NCI-H2227 treated with DMSO at 0.1 percent for 48 hours (cell line): ENCODE data around the gene SYNM.

Experiments used
- DNase-seq: peaks from one replicate; lab custom pipeline; 2025; lab: John Stamatoyannopoulos, UW

Gene SYNM

DNA sequence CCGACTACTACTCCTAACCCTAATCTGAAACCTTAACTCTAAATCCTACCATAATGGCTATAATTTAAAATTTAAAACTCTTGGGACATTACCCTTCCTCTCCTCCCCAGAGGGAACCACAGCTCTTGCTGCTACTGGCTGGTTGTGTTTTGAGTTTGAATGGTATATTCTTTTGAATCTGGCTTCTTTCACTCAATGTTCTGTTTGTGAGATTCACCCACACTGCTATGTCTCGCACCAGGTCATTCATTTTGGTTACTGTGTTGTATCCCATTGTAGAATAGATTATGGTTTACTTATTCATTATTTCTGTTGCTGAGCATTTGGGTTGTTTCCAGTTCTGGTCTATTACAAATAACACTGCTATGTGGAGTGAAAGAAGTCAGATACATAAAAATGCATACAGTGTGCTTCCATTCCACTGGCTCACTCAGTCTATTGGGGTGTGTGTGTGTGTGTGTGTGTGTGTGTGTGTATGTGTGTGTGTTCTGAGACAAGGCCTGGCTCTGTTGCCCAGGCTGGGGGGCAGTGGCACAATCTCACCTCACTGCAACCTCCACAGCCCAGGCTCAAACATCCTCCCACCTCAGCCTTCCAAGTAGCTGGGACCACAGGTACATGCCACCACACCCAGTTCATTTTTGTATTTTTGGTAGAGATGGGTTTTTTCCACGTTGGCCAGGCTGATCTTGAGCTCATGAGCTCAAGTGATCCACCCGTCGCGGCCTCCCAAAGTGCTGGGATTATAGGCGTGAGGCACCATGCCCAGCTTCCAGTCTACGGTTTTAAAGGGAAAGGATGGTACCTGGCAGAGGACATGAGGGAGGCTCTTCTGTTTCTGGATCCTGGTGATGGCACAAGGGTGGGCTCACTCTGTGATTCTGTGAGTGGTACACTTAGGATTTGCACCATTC is 19.2 kb upstream of the SYNM start:
- DNase-seq, result no peak

GRCh38 chr15:99086327-99086667 is 18.6 kb upstream of the SYNM start:
- no peak for DNase-seq

DNA sequence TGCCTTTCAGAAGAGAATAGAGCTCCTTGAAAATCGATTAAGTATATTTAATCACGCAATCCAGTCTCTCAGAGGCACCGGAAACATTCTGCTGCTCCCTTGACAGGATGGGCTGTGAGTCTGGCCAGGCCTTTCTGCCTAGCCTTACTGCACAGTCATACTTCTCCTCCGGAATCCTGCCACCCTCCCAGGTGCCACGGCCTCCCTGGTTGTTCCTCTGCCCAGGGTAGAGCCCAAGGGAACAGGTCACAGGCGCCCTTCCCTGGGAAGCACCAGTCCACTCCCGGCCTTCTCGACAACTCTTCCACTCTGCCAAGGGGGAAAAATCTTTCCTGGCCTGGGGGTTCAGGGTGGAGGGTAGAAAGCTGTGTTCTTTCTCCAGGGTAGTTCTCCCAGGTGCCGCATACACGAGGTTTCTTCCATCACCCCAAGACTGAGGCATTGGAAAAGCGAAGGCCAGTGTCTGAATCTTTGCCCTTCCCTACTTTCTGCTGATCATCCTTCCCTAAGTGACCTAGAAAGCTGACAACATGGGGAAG is 17.4 kb upstream of the SYNM start:
- DNase-seq, result no peak

DNA sequence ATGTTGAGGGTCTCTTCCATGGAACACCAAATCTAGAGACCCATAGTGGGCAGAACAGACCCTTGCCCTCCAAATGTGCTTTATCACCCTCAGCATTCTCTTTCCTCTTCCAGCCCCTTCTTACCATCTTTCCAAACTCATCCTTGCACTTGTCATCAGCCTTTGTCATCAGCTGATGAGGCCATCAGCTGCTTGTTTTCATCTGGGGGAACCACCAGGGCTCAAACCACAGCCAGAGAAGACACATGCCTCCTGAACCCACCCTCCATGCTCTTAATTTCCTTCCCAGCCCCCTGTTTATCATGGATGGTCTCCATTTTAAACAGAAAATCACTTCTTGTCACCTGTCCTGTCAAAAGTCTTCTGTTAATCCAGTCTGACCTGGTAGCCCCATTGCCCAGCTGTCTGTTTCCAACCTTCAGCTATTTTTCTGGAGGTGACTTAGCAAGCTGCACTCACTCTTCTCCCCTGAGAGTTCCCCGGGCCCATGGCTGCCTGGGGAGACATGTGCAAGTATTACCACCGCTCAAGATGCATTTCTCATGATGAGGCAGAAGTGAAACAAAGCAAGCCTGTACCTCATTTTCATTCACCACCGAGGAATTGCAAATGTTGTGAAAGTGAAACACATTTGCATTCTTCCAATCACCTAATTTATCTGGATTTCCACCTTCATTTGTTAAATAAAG is 14.7 kb upstream of the SYNM start:
- DNase-seq, result no peak

DNA sequence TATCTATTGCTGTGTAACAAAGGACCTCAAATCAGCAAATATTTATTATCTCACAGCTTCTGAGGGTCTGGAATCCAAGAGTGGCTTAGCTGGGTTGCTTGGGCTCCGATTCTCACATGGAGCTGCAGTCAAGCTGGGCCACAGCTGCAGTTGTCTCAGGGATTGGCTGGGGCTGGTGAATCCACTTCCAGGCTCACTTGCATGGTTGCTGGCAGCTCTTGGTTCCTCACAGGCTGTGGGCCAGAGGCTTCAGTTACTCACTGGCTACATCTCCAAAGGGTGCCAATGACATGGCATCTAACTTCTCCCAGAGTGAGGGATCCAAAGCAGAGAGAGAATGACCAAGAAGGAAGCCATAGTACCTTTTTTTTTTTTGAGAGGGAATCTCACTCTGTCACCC is 13.9 kb upstream of the SYNM start:
- no peak for DNase-seq

DNA sequence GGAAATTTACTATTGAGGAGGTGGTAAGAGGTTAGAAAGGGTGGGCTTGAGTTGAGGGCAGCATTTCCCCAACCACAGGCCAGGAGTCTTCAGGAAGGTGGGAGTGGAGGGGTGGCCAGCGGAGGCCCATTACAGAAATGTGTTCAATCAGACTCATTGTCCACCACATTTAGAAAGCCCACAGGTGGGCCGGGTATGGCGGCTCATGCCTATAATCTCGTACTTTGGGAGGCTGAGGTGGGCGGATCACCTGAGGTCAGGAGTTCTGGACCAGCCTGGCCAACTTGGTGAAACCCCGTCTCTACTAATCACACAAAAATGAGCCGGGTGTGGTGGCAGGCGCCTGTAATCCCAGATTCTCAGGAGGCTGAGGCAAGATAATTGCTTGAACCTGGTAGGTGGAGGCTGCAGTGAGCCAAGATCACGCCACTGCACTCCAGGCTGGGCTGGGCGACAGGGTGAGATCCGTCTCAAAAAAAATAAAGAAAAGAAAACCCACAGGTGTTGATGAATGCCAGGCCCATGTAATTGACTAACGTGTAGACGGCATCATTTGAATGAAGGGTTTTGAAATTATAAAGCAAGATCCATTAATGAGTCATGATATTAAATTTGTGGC is 12.2 kb upstream of the SYNM start:
- no peak for DNase-seq

GRCh38 chr15:99095626-99096025 is 9.3 kb upstream of the SYNM start:
- DNase-seq, result no peak

DNA sequence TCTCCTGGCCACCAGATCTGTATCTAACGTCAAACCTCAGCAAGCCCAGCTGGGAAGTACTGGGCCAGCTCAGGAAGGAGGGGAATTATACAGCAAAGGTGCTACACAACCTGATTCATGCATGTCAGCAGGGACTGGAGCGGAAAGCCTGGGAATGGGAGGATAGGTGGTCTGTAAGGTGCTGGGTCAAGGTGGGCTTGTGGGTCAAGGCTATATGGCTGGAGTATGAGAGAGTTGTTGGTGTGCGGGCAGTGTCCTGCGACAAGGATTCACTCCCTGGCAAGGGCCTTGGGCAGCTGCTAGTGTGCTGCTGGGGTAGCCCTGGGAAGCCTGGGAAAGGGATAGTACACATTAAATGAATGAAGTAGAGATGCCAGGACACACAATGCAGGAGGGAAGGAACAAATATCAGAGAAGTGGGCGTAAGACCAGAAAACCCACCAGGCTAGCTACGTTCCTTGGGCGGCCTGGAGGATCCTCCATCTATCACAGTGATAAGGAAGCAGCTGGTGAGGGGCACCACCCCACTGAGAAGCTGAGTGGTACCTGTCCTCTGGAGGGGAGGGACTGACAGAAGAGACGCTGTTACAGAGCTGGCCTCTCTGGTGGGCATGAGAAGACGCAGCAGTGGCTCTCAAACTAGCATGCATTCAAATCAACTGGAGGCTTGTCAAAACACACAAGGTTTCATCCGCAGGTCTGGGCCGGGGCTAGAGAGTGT is 8.5 kb upstream of the SYNM start:
- DNase-seq, result no peak

DNA sequence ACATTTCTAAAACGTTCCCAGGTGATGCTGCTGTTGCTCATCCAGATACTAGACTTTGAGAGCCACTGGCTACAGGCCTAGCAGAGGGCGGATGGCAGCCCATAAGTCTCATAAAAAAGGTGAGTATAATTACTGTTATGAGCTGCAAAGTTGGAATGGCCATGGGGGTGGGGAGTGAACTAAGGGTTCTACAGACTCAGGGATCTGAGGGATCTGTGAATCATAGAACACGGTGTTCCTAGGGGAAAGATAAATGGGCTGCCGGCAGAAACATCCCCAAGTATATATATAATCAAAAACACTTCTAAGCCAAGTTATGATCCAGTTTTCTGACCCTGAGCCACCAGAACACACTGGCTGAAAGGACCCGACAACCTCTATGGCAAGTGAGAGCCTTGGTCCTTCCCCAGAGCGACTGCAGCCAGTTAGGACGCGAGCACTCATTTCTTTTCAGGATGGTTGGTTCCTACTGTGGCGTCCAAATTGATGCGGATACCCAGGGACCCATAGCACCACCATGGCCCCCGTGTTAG is 7.9 kb upstream of the SYNM start:
- DNase-seq, result no peak

DNA sequence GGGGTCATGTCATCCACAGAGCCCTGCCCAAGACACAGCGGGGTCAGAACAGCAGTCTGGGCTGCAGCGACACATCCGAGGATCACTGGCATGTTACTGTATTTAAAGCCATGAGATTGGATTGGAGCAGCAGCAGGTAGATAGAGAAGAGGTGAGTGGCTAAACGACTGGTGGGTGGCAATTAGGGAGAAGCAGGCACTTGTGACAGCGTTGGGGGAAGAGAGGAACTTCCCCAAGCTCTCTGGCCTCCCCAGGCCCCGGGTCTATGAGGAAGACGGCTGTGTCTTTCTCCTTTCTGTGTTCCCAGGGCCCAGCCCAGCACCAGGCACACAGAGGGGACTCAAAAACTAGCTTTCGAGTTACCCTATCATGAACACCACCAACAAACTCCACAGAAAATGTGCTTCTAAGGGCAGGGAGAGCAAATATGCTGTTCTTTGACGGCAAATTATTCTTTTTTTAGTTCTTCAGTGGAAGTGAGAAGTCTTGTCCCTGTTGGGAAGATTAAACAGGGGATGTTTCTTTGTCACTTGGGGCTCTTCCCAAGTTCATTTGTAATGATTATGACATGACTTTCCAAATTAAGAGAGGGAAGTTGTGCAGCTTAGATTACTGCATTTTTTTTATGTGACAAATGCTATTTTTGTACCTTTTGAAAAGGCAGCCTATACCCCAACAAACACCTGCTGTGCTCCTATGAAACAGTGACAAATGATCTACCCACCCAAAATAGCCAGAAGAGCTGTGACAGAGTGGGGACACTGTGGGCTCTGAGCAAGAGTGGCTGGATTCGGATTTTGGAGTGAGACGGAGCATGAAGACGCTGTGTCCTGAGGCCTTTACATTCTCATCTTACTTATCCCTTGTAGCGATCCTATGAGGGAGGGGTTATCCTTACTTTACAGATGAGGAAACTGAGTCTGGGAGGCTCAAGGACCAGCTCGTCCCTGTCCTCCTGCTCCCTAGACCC is 7.2 kb upstream of the SYNM start:
- DNase-seq, result no peak

- no peak for DNase-seq
Observed at GRCh38 chr15:99098426-99098825, 6.5 kb upstream of the SYNM start.

GRCh38 chr15:99098991-99099390 is 5.9 kb upstream of the SYNM start:
- no peak for DNase-seq

DNA sequence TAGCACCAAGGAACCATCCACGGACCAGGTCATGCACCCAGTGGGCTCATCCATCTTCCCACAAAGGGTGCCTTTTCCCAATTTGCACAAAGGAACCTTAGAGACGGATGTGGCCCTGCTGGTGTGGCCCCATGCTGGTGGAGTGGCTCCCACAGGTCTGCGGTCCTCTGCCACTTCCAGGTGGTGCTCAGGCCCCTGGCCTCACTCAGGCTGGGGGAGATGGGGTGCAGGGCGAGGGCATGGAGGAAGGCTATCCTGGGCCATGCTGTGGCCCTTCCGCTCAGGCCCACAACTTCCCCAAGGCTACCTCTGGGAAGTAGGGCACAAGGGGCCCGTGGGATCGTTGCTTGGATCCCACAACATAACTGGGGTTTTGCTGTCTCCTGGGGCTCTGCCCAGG is 5.2 kb upstream of the SYNM start:
- no peak for DNase-seq

GRCh38 chr15:99100245-99101173 is 4.4 kb upstream of the SYNM start:
- peak; percentile 30 for DNase-seq

DNA sequence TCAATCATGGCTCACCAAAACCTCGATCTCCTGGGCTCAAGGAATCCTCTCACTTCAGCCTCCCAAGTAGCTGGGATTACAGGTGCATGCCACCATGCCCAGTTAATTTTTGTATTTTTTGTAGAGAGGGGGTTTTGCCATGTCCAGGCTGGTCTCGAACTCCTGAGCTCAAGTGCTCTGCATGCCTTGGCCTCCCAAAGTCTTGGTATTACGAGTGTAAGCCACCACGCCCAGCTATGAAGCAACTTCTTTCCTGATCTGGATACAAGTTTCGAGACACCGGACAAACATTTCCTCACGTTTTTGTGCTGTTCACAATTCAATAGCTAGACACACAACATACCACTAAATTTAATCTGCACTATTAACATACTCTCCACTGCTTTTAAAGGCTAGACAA is 3.4 kb upstream of the SYNM start:
- DNase-seq, result no peak

- no peak for DNase-seq
Observed at GRCh38 chr15:99102332-99103235, 2.3 kb upstream of the SYNM start.

DNA sequence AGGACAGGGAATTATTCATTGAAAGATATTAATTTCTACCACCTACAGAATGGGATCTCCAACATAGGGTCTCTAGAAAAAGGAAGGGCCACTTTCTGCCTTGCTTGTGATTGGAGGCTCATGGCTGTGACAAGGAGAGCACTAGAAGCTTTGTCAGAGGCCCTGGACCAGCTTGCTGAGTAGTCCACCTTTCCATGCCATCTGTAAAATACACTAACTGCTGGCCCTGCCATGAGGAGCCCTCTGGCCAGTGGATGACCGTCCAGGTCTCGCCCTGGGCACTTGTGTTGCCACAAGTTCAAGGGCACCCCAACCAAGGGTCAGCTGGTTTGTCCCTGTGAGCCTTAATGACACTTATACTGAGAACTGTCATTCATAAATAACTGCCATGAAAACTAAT is 1.6 kb upstream of the SYNM start:
- DNase-seq, result no peak

DNA sequence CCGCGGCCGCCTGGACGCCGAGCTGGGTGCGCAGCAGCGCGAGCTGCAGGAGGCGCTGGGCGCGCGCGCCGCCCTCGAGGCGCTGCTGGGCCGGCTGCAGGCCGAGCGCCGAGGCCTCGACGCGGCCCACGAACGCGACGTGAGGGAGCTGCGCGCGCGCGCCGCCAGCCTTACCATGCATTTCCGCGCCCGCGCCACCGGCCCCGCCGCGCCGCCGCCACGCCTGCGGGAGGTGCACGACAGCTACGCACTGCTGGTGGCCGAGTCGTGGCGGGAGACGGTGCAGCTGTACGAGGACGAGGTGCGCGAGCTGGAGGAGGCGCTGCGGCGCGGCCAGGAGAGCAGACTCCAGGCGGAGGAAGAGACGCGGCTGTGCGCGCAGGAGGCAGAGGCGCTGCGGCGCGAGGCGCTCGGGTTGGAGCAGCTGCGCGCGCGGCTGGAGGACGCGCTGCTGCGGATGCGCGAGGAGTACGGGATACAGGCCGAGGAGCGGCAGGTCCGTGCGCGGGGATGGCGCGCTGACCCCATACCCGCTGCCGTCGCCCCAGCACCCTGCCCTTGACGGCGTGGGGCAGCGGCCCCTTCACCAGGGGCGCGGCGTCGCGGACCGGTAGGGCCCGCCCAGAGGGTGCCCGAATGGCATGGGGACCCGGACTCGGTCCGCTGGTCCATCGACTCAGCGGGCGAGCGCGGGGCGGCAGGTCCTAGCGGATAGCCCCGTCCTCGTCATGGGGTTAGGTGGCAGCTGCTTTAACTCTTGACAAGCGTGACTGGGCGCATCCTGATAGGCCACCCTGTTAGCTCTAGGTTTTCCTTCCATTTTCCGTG is 848 bp downstream of the SYNM start:
- DNase-seq, result peak; percentile 23
